Stomach smooth muscle (tissue), 2 donors: Measurements from ENCODE around the gene TLE4.

Experiments
- H3K27ac ChIP-seq: one replicate; pipeline ENCODE4 v1.7.0; 2013; ENCODE audit warnings: mild to moderate bottlenecking, low read length, inconsistent platforms
- H3K27me3 ChIP-seq, 2 donors: one replicate each; pipeline ENCODE4 v1.7.0; 2013; ENCODE audit warnings: low read length in 2 of 2; ENCODE audit not compliant: insufficient read depth in 2 of 2, control insufficient read depth in 1 of 2
- H3K36me3 ChIP-seq, 2 donors: one replicate each; pipeline ENCODE4 v1.7.0; 2013; ENCODE audit warnings: low read length in 2 of 2; ENCODE audit not compliant: control insufficient read depth in 2 of 2, insufficient read depth in 2 of 2
- H3K4me1 ChIP-seq: one replicate; pipeline ENCODE4 v1.7.0; 2013; ENCODE audit warnings: low read length; ENCODE audit not compliant: control insufficient read depth, insufficient read depth
- H3K4me3 ChIP-seq, 2 donors: one replicate each; pipeline ENCODE4 v1.7.0; 2013; ENCODE audit warnings: low read length in 2 of 2
- H3K9ac ChIP-seq, 2 donors: one replicate each; pipeline ENCODE4 v1.7.0; 2013; ENCODE audit warnings: low read length in 2 of 2, mild to moderate bottlenecking in 1 of 2
- H3K9me3 ChIP-seq, 2 donors: one replicate each; pipeline ENCODE4 v1.7.0; 2013; ENCODE audit warnings: low read length in 2 of 2; ENCODE audit not compliant: control insufficient read depth in 2 of 2
- donor health status: healthy.
- donor health status: Pancreatic carcinoma.

The TLE4 gene

DNA sequence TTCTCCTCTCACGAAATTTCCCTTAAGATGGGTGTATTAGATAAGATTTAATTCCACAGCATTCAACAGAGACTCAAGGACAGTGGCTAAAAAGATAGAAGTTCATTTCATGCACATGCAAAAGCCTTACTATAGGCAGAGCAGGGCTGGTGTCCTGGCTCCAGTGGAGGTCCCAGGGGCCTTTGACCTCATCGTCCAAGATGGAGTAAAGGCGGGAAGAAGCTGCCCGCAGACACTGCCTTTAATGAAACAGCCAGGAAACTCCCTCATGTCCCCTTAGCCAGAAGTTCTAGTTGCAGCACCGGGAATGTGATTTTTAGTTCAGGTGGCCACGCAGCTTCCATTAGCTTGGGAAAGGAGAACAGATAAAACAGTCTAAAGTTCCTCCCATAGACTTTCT lies 190.3 kb downstream of the TLE4 start:
- H3K27me3 ChIP-seq: no peaks in the 10 kb centered on the region
- H3K4me3 ChIP-seq: no peak overlapping the region
- H3K36me3 ChIP-seq: no peaks in the 10 kb centered on the region
- peaks cover 13% of the 10 kb centered on the region for H3K4me1 ChIP-seq
- no peak overlapping the region for H3K9ac ChIP-seq
- no peak overlapping the region for H3K27ac ChIP-seq
- no peaks in the 10 kb centered on the region for H3K9me3 ChIP-seq

DNA sequence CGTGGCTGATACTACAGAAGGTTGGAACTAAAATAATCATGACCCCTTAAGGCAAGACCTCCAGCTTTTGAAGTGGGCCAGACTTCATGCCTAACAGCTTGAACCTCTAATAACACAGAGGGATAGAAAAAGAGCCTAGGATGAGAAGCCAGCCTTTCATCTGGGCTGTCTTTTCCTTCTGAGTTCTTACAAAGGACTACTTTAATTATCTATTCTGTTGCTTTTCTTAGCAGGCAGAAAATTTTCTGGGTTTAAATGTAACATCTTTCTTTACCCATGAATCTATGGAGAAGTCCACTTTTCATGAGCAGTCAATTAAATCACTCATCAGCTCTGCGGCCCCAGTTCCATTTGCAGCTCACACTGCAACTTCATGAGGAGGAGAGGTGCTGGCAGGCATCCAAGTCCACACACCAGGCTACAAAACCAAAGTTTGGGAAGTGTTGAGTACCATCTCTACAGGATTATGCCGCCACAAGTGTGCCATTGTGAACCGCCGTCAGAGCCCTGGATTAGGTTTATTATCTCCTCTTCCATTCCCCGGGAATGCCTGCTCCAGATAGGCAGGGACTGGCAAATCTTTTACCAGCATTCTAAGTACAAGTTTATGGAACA lies 192.0 kb downstream of the TLE4 start:
- H3K27ac ChIP-seq: peak overlapping the region; percentile 59
- H3K36me3 ChIP-seq: no peaks in the 10 kb centered on the region
- no peaks in the 10 kb centered on the region for H3K27me3 ChIP-seq
- H3K9ac ChIP-seq: no peak overlapping the region
- H3K9me3 ChIP-seq: no peaks in the 10 kb centered on the region
- peaks cover 16% of the 10 kb centered on the region for H3K4me1 ChIP-seq
- no peak overlapping the region for H3K4me3 ChIP-seq

DNA sequence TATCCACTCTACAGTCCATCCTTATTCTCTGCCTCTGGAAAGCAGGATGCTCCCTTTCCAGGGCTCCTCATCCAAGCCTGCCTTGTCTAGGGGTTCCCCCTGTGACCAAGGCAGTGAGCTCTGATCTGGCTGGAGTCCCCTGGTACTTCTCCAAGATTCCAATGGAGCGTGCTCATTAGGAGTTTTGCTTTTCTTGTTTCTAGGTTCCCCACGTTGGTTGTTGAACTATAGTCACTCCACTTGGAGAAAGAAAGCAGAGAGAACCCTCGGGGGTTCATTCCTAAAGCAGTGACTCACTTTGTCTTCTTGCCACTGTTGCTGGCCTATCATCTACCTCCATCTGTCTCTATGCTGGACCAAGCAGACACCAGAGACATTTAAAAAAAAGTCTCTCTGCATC lies 192.6 kb downstream of the TLE4 start:
- H3K27ac ChIP-seq: peak overlapping the region; percentile 59
- H3K4me3 ChIP-seq: no peak overlapping the region
- H3K4me1 ChIP-seq: peaks cover 16% of the 10 kb centered on the region

DNA sequence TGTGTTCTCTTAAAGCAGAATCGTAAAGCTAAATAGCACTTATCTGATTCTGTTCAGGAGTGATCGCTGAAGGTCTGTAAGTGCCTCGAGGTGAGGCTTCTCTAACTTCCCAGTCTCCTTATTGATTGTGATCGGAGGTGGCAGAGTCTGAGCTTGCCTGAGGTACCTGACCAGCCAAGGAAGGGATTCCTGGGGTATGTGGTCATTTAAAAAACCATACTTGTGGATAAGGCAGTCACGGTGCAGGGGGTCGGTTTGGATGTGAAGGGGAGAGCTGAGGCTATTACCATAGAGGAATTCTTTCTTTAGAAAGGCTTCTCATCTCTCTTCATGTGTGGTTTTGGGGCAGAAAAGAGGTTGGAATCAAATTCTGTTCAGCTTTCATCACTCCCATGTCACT lies 193.7 kb downstream of the TLE4 start:
- no peak overlapping the region for H3K9ac ChIP-seq
- no peak overlapping the region for H3K4me3 ChIP-seq
- H3K27me3 ChIP-seq: no peaks in the 10 kb centered on the region
- H3K9me3 ChIP-seq: no peaks in the 10 kb centered on the region
- H3K36me3 ChIP-seq: no peaks in the 10 kb centered on the region
- no peak overlapping the region for H3K27ac ChIP-seq
- H3K4me1 ChIP-seq: peaks cover 16% of the 10 kb centered on the region

More for the DNA sequence above, 192.6 kb downstream of the TLE4 start:
- Histone ChIP-seq H3K36me3 (no peaks in the 10 kb centered on the region), H3K9me3 (no peaks in the 10 kb centered on the region), H3K9ac (no peak overlapping the region), H3K27me3 (no peaks in the 10 kb centered on the region)

DNA sequence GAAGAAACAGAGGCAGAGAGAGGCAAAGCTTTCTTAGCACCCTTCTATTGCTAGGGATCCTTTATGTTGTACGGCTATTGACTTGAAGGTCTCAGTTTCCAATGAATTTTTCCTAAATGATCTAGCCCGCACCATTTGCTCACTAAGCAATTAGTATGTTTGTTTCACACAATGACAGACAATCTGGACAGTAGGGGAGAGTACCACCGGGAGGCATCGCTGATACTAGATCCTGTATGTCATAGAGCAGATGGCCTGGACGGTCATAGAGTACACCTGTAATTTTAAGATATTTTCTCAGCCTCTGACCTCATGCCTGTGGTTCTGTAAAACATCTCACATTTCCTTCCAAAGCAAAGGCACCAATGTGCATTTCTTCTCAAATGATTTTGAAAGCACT lies 194.3 kb downstream of the TLE4 start:
- Histone ChIP-seq H3K9me3 (no peaks in the 10 kb centered on the region), H3K27ac (no peak overlapping the region), H3K36me3 (no peaks in the 10 kb centered on the region), H3K4me1 (peaks cover 16% of the 10 kb centered on the region), H3K27me3 (no peaks in the 10 kb centered on the region), H3K9ac (no peak overlapping the region), H3K4me3 (no peak overlapping the region)

DNA sequence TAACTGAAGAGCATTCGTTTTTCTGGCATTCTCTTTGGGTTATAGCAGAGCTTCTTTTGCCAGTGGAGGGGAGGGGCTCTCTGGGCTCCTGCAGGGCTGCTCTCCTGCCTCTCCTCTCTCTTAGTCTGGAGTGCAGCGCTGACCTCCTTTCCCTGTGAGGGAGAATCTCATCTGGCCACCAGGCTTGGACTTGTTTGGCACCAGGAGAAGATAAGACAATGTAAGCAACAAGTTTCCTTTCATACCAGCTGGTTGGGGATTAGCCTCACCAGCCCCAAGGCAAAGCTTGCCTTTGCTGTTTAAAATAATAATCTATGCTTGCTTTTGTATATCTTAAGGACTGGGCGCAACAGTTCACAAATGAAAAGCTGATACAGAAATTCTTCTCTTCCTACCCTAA lies 196.4 kb downstream of the TLE4 start:
- Histone ChIP-seq H3K27me3 (no peaks in the 10 kb centered on the region), H3K9ac (no peak overlapping the region), H3K36me3 (no peaks in the 10 kb centered on the region), H3K4me1 (peaks cover 16% of the 10 kb centered on the region), H3K9me3 (no peaks in the 10 kb centered on the region), H3K4me3 (no peak overlapping the region), H3K27ac (no peak overlapping the region)

DNA sequence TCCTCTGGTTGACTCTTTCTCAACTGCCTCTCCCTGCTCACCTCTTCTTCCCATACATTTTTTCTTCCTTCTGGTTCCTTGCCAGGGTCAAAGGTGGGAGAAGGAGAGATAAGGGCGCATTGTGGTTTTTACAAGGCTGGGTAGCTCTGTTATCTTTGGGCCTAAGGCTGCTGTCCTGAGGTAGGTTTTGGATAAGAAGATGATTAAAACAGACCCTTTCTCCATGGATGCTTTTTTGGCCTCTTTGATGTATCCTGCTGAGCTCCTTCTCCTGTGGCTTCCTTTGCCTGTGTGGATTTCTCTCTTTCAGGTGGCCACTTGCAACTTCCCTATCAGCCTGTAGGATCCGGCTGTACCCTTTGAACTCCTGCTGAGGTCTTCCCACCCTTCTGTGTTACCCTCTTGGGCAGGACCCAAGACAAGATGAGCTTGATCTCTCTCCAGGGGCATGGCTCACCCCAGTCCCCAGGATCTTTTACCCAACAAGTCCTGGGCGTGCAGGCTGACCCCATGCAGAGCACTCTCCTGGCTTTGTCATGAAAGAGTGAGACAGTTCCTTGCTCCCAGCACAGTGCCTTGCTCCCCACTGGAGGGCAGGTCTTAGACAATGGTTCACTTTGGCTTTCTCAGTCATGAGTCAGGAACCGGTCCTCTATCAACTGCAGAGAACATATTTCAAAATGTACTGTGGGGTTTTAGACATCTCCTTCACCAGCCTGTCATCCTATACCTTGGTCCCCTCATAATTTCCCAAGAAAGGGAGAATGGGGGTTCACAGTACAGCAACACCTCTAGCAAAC lies 197.9 kb downstream of the TLE4 start:
- Histone ChIP-seq H3K9ac (no peak overlapping the region), H3K36me3 (no peaks in the 10 kb centered on the region), H3K27ac (no peak overlapping the region), H3K27me3 (no peaks in the 10 kb centered on the region), H3K4me1 (peaks cover 9% of the 10 kb centered on the region), H3K9me3 (no peaks in the 10 kb centered on the region), H3K4me3 (no peak overlapping the region)

DNA sequence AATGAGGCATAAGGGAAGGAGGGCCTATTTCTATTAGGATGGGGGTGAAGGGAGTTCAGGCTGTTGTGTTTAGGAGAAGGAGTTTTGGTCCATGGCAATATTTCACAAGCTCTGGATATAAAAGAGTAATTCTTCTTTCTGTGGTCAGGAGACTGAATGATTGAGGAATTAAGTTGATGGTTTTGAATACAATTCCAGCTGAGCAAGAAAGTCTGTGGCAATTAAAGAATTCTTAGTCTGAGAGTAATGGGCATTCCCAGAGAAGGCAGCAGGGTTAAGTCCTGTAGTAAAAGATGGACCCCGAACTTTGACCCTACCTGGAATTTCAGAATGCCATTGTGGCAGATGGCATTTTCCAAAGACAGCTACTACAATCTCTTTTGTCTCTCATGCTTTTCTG lies 202.6 kb downstream of the TLE4 start:
- H3K27ac ChIP-seq: no peak overlapping the region
- H3K27me3 ChIP-seq: no peaks in the 10 kb centered on the region
- H3K9me3 ChIP-seq: no peaks in the 10 kb centered on the region
- H3K36me3 ChIP-seq: no peaks in the 10 kb centered on the region
- no peaks in the 10 kb centered on the region for H3K4me1 ChIP-seq
- no peak overlapping the region for H3K9ac ChIP-seq
- H3K4me3 ChIP-seq: no peak overlapping the region
